Lung (tissue), 12 donors: ENCODE data around the gene SLC35F3. TPM values are rescaled to one million over a fixed set of nuclear protein-coding genes. Genes with fewer than 3 reads are reported as not detected.
"Not testable (repeated sequence)": the region's sequence is repeated elsewhere in the genome, so short reads cannot be mapped to it uniquely, and the experiment has no call there.

Source experiments
- ATAC-seq: fragments of 200-7000 bp; cut with Tn5 transposase; one replicate; pipeline ENCODE4 v1.9.1; 2020; ENCODE audit warnings: moderate number of reproducible peaks; ENCODE audit not compliant: insufficient read depth, low FRiP score
- DNase-seq, 3 donors: peaks; one replicate each; pipeline ENCODE4 v3.0.0-alpha.2; 2013 to 2017
- H3K27ac ChIP-seq, 2 donors: one replicate each; pipeline ENCODE4 v1.5.1; 2013; ENCODE audit warnings: mild to moderate bottlenecking in 2 of 2, moderate library complexity in 2 of 2, control low read depth in 1 of 2, inconsistent platforms in 1 of 2, low read depth in 1 of 2, low read length in 1 of 2
- H3K27me3 ChIP-seq, 3 donors: one replicate each; pipeline ENCODE4 v1.5.1; 2013; ENCODE audit warnings: low read length in 2 of 3; ENCODE audit not compliant: control insufficient read depth in 3 of 3, insufficient read depth in 3 of 3
- H3K36me3 ChIP-seq, 4 donors: one replicate each; pipeline ENCODE4 v1.5.1; 2013; ENCODE audit warnings: low read length in 4 of 4, mild to moderate bottlenecking in 1 of 4, moderate library complexity in 1 of 4; ENCODE audit not compliant: control insufficient read depth in 4 of 4, insufficient read depth in 4 of 4
- H3K4me1 ChIP-seq, 5 donors: one replicate each; pipeline ENCODE4 v1.5.1; 2013; ENCODE audit warnings: low read length in 5 of 5, mild to moderate bottlenecking in 2 of 5, moderate library complexity in 1 of 5; ENCODE audit not compliant: control insufficient read depth in 5 of 5, insufficient read depth in 5 of 5
- H3K4me3 ChIP-seq: one replicate; pipeline ENCODE4 v1.5.1; 2013; ENCODE audit warnings: mild to moderate bottlenecking, control low read depth, moderate library complexity
- H3K9ac ChIP-seq, 2 donors: one replicate each; pipeline ENCODE4 v1.5.1; 2013; ENCODE audit warnings: low read length in 2 of 2, control low read depth in 1 of 2; ENCODE audit not compliant: insufficient read depth in 1 of 2
- H3K9me3 ChIP-seq, 4 donors: one replicate each; pipeline ENCODE4 v1.5.1; 2013; ENCODE audit warnings: low read length in 3 of 4, mild to moderate bottlenecking in 1 of 4, moderate library complexity in 1 of 4; ENCODE audit not compliant: control insufficient read depth in 4 of 4, insufficient read depth in 3 of 4
- WGBS, 2 donors: extraction: QIAGEN DNeasy Blood & Tissue Kit; methylation state at CpG; one replicate each; pipeline ENCODE4 v1.1.7; 2013; 5-methylcytosine and 5-hydroxymethylcytosine counted together
- polyA plus RNA-seq, 2 donors: library from polyadenylated mRNA; stranded (reverse); fragments of 200-250 nt; gene quantifications; one replicate each; pipeline ENCODE4 v1.2.1, GENCODE V29; 2013
- total RNA-seq, 2 donors: library from RNA; depleted of rRNA in 1 of 2; stranded (reverse); fragments of >200 nt in 1 of 2; gene quantifications; one replicate each; pipeline ENCODE4 v1.2.1, GENCODE V29; 2014 to 2021
- TF ChIP-seq, protein P1 (sequence below): IDR thresholded peaks from 2 replicates; pipeline ENCODE4 v1.5.1; 2012; ENCODE audit warnings: mild to moderate bottlenecking; ENCODE audit errors: control extremely low read depth, extremely low read depth
- donor health status: control.
- donor health status: control.
- donor health status: Bipolar disorder and iron deficiency.
- donor health status: healthy.
- donor health status: DM: yes; HTN: yes; CAD: no.

The SLC35F3 gene
- total and polyA plus RNA-seq, 4 donors = 0.09 to 1.4 (median 0.48) TPM

DNA sequence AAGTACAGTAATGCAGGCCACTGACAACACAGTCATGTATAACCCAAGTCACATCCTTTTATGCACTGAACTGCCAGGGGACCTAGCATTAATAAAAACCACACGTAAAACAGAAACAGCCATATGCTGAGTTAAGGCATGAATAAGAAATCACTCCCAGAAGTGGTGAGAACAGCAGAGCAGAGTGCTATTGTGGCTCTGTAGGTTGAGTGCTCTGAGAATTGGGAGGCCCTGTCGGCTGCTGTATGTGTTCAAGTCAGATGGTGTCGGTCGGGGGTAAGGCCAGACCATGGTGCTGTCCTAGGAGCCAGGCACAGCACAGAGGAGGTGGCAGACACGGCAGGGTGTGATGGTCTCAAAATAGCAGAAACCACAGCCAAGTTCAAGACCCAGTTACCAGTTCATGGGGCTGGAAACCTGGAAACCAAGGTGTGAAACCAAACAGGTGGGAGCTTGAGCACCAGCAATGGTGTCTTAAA lies 342.2 kb downstream of the SLC35F3 start:
- Histone ChIP-seq H3K36me3 (no peaks in the 10 kb centered on the region), H3K27me3 (no peaks in the 10 kb centered on the region), H3K9ac (no peak overlapping the region), H3K4me3 (no peak overlapping the region), H3K4me1 (no peaks in the 10 kb centered on the region), H3K27ac (no peak overlapping the region), H3K9me3 (peaks cover 0 to 3% (median 1%) of the 10 kb centered on the region in 4 donors)
- TF ChIP-seq, protein P1, sequence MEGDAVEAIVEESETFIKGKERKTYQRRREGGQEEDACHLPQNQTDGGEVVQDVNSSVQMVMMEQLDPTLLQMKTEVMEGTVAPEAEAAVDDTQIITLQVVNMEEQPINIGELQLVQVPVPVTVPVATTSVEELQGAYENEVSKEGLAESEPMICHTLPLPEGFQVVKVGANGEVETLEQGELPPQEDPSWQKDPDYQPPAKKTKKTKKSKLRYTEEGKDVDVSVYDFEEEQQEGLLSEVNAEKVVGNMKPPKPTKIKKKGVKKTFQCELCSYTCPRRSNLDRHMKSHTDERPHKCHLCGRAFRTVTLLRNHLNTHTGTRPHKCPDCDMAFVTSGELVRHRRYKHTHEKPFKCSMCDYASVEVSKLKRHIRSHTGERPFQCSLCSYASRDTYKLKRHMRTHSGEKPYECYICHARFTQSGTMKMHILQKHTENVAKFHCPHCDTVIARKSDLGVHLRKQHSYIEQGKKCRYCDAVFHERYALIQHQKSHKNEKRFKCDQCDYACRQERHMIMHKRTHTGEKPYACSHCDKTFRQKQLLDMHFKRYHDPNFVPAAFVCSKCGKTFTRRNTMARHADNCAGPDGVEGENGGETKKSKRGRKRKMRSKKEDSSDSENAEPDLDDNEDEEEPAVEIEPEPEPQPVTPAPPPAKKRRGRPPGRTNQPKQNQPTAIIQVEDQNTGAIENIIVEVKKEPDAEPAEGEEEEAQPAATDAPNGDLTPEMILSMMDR = no peak
- DNase-seq (no peak), ATAC-seq (no peak)
- 87 to 89% methylated on average over 5 of the region's 5 CpGs for WGBS, 2 donors

DNA sequence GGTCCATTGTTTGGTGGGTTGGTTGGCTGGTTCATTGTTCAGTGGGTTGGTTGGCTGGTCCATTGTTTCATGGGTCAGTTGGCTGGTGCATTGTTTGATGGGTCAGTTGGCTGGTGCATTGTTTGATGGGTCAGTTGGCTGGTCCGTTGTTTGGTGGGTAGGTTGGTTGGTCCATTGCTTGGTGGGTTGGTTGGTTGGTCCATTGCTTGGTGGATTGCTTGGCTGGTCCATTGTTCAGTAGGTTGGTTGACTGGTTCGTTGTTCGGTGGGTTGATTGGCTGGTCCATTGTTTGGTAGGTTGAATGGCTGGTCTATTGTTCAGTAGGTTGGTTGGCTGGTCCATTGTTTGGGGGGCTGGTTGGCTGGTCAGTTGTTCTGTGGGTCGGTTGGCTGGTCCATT lies 343.3 kb downstream of the SLC35F3 start:
- not testable (repeated sequence) for DNase-seq, H3K4me3 ChIP-seq, H3K27ac ChIP-seq, H3K36me3 ChIP-seq, H3K9ac ChIP-seq, H3K9me3 ChIP-seq, ATAC-seq, H3K4me1 ChIP-seq, H3K27me3 ChIP-seq
- WGBS, 2 donors = 83 to 93% methylated on average over 4 of the region's 4 CpGs

- H3K4me3 ChIP-seq = no peak overlapping the region
- H3K27me3 ChIP-seq = no peaks in the 10 kb centered on the region
- H3K27ac ChIP-seq = no peak overlapping the region
- no peak for DNase-seq
- no peaks in the 10 kb centered on the region for H3K36me3 ChIP-seq
- H3K4me1 ChIP-seq = no peaks in the 10 kb centered on the region
- 88 to 90% methylated on average over 1 of the region's 1 CpG for WGBS, 2 donors
- no peak for ATAC-seq
- H3K9me3 ChIP-seq = peaks cover 0 to 3% (median under 1%) of the 10 kb centered on the region in 4 donors
- no peak overlapping the region for H3K9ac ChIP-seq
- TF ChIP-seq, protein P1 = no peak
These were observed 346.3 kb downstream of the SLC35F3 start for GRCh38 chr1:234250747-234251146.

DNA sequence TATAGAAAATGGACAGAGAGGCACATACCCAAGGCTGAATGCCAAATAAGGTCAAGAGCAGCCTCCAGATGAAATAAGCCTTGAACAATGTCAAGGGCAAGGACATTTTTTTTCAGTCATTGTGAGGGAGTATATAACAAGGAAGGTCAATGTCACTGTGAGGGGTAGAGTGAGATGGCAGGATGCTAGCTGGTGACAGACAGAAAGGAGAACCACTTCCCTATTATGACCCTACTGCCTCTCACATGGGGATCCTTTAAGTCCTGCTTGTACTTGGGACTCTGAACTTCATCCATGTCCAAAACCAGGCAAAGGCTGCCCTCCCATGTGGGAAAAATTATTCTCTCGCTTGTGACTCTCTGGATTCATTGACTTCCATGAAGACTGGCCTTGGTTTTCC lies 349.3 kb downstream of the SLC35F3 start:
- TF ChIP-seq, protein P1 = no peak
- H3K4me3 ChIP-seq = no peak overlapping the region
- 95 to 98% methylated on average over 1 of the region's 1 CpG for WGBS, 2 donors
- no peak for ATAC-seq
- no peaks in the 10 kb centered on the region for H3K36me3 ChIP-seq
- DNase-seq = no peak
- no peak overlapping the region for H3K9ac ChIP-seq
- no peak overlapping the region for H3K27ac ChIP-seq
- H3K9me3 ChIP-seq = peaks cover 0 to under 1% (median 0%) of the 10 kb centered on the region in 4 donors
- no peaks in the 10 kb centered on the region for H3K27me3 ChIP-seq
- no peaks in the 10 kb centered on the region for H3K4me1 ChIP-seq
